HG02973 (cell line): ENCODE data around the gene MAP3K6.

ENCODE experiments used
- ATAC-seq: cut with Tn5 transposase; IDR thresholded peaks from one replicate; pipeline ENCODE4 v1.9.1; 2021; ENCODE audit warnings: moderate library complexity; ENCODE audit not compliant: unreplicated experiment

Gene MAP3K6

GRCh38 chr1:27341525-27342252 lies 25.1 kb downstream of the MAP3K6 start, which contains the start of gene SYTL1:
TSS of gene SYTL1 (plus strand) at chr1:27342022. CDS start at chr1:27345335, 3,313 bp downstream.
- ATAC-seq = no peak

GRCh38 chr1:27339213-27339612 lies 27.5 kb downstream of the MAP3K6 start:
- ATAC-seq = no peak

DNA sequence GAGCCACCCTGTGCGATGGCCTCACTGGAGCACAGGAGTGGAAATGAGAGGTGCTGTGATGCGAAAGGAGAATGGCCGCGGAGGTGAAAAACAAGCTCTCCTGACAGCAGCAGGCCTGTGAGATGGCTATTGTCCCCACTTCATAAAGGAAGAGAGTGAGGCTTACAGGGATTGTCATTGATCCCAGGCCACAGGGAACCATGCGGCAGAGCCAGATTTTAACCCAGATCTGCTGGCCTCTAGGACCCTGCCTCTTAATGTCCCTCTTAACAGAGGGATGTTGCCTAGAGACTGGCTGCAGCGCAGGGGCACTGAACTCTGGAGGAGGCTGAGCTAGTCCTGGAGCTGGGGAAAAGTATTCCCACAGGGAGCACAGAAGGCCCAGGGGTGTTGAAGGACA lies 28.0 kb downstream of the MAP3K6 start:
- no peak for ATAC-seq

DNA sequence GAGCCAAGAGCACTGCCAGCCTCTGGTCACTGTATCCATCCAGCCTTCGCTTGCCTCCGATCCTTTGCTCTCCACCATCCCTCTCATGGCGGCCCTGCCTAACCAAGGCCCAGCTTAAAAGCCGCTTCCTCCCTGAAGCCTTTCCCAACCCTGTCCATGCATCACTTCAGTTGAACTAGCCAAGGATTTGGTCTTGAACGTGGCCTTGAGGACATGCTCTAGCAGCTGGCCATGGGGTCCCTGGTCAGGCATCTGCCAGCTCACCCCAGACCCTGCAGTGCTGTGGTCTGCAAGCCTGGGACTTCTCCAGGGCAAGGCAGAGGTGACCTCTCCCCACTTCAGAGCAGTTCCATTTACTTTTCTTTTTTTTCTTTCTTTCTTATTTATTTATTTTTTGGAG lies 30.0 kb downstream of the MAP3K6 start:
- no peak for ATAC-seq

GRCh38 chr1:27335506-27336422 lies 31.0 kb downstream of the MAP3K6 start:
- no peak for ATAC-seq

- no peak for ATAC-seq
Measured at GRCh38 chr1:27333717-27334279, 33.0 kb downstream of the MAP3K6 start.

GRCh38 chr1:27332536-27333281 lies 34.1 kb downstream of the MAP3K6 start:
- ATAC-seq = no peak

DNA sequence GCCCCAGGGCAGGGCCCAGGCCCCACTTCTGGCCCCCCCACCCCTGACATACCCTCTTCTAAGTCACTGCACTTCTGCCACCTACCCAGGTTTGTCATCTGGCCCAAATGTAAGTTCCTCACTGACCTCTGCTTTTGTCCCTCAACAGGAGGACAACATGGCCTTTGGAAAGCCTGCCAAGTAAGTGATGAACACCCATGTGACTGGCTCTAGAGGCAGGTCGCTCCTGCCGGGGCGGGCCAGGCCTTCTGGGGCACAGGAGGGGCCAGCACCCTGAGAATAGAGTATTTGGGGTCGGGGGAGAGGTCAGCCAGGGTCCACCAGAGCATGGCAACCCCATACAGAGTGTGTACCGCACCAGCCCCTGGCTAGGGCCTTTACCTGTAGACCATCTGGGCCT lies 34.8 kb downstream of the MAP3K6 start:
- ATAC-seq = no peak

DNA sequence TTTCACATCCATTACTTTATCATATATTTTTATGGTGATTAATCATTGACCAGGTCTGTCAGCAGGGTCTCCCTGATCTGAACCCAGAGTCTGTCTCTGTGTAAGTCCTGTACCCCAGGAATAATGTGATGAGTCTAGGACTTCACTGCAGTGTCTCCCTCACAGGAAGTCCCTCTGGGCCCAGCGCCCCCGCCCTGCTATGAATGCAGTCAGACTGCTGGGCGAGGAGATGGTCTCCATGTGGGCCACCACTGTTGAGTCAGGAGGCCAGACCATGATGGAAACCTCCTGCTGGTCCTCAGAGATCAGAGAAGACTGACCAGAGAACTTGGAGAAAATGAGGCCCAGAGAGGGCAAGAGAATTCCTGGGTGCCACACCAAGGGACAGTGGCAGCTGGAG lies 35.3 kb downstream of the MAP3K6 start:
- no peak for ATAC-seq

GRCh38 chr1:27330786-27331185 lies 36.0 kb downstream of the MAP3K6 start:
- ATAC-seq = no peak

DNA sequence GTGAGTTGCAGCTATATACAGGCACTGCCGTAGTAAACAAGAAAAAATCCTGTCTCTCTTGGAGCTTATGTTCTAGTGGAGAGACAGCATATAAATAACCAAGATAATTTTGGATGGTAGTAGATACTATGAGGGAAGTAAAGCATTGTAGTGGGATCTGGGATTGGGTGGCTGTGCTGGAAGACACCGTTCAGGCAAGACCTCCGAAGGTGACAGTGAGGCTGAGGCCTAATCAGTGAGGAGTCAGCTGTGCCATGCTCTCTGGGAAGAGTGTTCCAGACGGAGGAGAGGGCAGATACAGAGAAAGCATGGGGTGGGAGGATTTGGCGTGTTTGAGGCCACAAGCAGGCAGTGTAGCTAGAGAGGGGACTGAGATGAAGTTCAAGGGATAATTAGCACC lies 38.8 kb downstream of the MAP3K6 start:
- ATAC-seq = no peak

- no peak for ATAC-seq
Measured at GRCh38 chr1:27325286-27325685, 41.5 kb downstream of the MAP3K6 start.

GRCh38 chr1:27322569-27323240 lies 44.1 kb downstream of the MAP3K6 start:
- ATAC-seq = peak; percentile 3

- ATAC-seq = peak; percentile 81
Measured at GRCh38 chr1:27321813-27322568, 44.8 kb downstream of the MAP3K6 start, which contains the start of gene TMEM222. TSS of gene TMEM222 (plus strand) at chr1:27322163. CDS start at chr1:27322198, 35 bp downstream.

GRCh38 chr1:27318596-27318995 lies 48.2 kb downstream of the MAP3K6 start:
- ATAC-seq = no peak

GRCh38 chr1:27318136-27318535 lies 48.6 kb downstream of the MAP3K6 start:
- ATAC-seq = no peak

DNA sequence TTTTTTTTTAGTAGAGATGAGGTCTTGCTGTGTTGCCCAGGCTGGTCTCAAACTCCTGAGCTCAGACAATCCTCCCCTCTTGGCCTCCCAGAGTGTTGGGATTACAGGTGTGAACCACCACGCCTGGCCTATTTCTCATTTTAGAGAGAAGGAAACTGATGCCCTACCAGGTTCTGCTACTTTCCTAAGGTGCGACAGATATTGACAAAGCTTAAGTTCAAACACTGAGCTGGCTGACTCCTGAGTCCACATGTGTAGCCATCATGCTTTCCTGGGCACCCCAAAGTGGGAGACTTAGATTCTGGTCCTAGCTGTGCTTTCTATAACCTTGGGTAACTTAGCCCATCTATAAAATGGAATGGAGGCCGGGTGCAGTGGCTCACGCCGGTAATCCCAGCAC lies 49.9 kb downstream of the MAP3K6 start:
- ATAC-seq = no peak

GRCh38 chr1:27314737-27315136 lies 52.0 kb downstream of the MAP3K6 start:
- no peak for ATAC-seq

DNA sequence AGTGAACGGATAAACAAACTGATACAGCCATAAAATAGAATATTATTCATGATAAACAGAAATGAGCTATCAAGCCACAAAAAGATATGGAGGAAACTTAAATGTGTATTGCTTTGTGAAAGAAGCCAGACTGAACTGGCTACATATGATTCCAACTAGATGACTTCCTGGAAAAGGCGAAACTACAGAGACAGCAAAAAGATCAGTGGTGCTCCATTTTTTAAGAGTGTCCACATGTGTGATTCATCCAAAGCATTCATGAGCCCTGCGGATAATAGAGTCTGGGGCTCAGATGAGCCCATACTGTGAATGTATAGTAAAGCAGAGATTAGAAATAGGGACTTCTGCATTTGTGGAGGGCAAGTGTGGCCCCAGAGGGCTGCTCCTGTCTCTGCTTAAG lies 52.6 kb downstream of the MAP3K6 start:
- no peak for ATAC-seq
